ENCODE data around the gene NETO2. TPM values are rescaled to one million over a fixed set of nuclear protein-coding genes. Genes with fewer than 3 reads are reported as not detected.

Gene NETO2
- total and polyA plus RNA-seq, 9 of the 15 experiments (the other 6 are each of a cell fraction or from before 2014, with no cell fraction given) = 4.1 to 37.0 (median 22.2) TPM

DNA sequence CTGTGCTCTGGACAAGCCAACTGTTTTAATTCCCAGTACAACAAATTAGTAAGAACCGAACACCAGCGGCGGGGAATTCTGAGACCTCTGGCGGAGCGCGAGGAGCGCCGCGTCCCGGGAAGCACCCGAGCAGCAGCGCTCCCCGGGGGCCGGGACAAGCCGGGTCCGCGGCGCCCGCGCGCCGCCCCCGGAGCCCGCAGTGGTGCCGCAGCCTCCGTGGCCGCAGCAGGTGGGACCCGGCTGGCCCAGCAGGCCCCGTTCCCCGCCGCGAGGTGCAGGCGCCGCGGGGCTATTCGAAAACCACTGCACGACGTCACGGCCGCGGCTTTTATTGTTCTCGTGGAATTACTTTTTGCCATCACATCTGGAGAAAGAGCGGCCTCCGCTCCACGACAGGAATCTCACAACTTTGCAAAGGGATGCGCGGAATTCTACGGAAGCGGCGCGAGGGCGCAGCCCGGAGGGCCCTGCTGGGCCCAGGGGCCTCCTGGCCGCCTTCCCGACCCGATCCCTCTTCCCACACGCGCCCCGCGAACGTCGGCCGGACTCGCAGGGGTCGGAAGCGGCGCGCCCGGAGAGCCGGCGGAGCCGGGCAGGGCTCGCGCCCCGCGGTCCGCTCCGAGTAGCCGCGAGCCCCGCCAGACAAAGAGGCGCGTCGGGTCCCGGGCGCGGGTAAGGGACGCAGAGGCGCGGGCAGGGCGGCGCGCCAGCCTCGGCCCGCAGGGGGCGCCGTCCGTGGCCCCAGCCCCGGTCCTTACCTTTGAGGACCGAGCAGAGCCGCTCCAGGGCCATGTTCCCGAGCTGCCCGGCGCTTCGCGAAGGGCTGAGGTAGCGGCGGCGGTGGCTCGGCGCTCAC lies 696 bp downstream of the NETO2 start (continued):
- TF ChIP-seq, protein P1, sequence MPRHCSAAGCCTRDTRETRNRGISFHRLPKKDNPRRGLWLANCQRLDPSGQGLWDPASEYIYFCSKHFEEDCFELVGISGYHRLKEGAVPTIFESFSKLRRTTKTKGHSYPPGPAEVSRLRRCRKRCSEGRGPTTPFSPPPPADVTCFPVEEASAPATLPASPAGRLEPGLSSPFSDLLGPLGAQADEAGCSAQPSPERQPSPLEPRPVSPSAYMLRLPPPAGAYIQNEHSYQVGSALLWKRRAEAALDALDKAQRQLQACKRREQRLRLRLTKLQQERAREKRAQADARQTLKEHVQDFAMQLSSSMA (CRISPR knock-in tag; IDR thresholded peaks at IDR 0.05) = no peak
- no peak for TF ChIP-seq HIVEP1 (CRISPR knock-in tag; IDR thresholded peaks at IDR 0.05)

DNA sequence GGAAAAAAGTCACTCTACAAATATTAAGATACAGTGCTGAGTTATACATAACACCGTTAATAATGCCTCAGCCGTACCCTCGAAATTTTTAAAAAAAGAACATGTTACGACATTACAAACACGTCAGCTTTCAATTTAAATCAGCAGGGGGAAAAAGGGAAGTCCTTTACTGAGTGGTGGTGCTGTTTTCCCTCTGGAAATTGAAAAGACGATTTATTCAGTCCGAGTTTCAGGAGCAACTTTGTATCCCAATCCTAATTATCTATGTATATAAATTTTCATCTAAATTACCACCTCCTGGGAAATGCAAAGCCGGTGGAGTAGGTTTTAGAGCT lies 1.3 kb downstream of the NETO2 start:
- Histone ChIP-seq H3K4me3 (peak overlapping the region; percentile 64), H3K9ac (ENCODE audit: insufficient read depth in 1 of 2, low read depth in 2 of 2, low read length in 2 of 2) (peak overlapping the region; percentile 71 to 98), H3K9me3 (replicated peaks; ENCODE audit: control insufficient read depth, insufficient read depth, low read depth, low read length) (0 out of 2 replicates have a peak, but pooled peaks cover 2% of the 10 kb centered on the region), H3K36me3 (ENCODE audit: control insufficient read depth, insufficient read depth, low read length) (peaks cover 8% of the 10 kb centered on the region; the same call in 1 of the 3 replicates), H3K4me2 (ENCODE audit: insufficient read depth, low read length) (peak overlapping the region; percentile 86), H3K4me1 (replicated peaks in 1 of 2; ENCODE audit: control insufficient read depth in 2 of 2, insufficient read depth in 2 of 2, low read length in 2 of 2) (peaks cover 12 to 21% of the 10 kb centered on the region in 2 experiments; a peak in 4 of 5 replicates), H4K20me1 (replicated peaks; ENCODE audit: control insufficient read depth, insufficient read depth, low read length) (peaks cover 5% of the 10 kb centered on the region), H3K79me2 (ENCODE audit: control insufficient read depth, insufficient read depth, low read length) (peaks cover 60% of the 10 kb centered on the region), H3K9me1 (ENCODE audit: control insufficient read depth, insufficient read depth, low read length) (no peaks in the 10 kb centered on the region), H3K27ac (ENCODE audit: extremely low read depth, low read depth, low read length) (peak overlapping the region; percentile 81; the same call in 2 of the 3 replicates), H3K27me3 (ENCODE audit: control insufficient read depth in 2 of 2, insufficient read depth in 2 of 2, low read length in 2 of 2) (no peaks in the 10 kb centered on the region), H2AFZ (ENCODE audit: low read depth, low read length) (peak overlapping the region; percentile 87)
- under 1% methylated on average over 8 of the region's 8 CpGs for WGBS (ENCODE audit: insufficient coverage, low coverage, missing lambda C conversion rate)
- in situ Hi-C loops (cut with MboI) = no loop called here
- BruUV-seq (replicated peaks) = no TSS peak
- intact Hi-C loops (cut with micrococcal nuclease) = loop anchor here (1.0 to 5.0 kb wide), 3 partner anchors 320 to 1014 kb away; partner anchors contain the start of genes ITFG1 and PHKB
- ChIA-PET POLR2A (interaction anchor here (0.6 kb wide), 1 partner anchor 38 kb away, joined by 3 read pairs; no protein-coding TSS in a partner anchor), CTCF (ENCODE audit: low intra/inter-chr PET ratio) (interaction anchor here (1.8 to 2.0 kb wide), 2 partner anchors 20 to 1014 kb away, joined by 4 to 6 read pairs; no protein-coding TSS in a partner anchor)
- DNase-seq (ENCODE audit: extremely low read depth in 1 of 4, low spot score in 3 of 4) = no peak
- ATAC-seq = no peak
- FAIRE-seq = no peak
- TF ChIP-seq SIX5 (IDR thresholded peaks at IDR 0.05; ENCODE audit: borderline replicate concordance in 1 of 2, insufficient read depth in 1 of 2, low read depth in 1 of 2, low read length in 2 of 2) (no peak), RFX1 (IDR thresholded peaks at IDR 0.05) (0 out of 2 replicates have a peak, but pooled peaks have one; percentile 3), BHLHE40 (IDR thresholded peaks at IDR 0.05; ENCODE audit: low read length) (no peak), SPI1 (IDR thresholded peaks at IDR 0.05; ENCODE audit: borderline replicate concordance, low read depth, low read length) (peak; percentile 91)
- TF ChIP-seq, protein P2, sequence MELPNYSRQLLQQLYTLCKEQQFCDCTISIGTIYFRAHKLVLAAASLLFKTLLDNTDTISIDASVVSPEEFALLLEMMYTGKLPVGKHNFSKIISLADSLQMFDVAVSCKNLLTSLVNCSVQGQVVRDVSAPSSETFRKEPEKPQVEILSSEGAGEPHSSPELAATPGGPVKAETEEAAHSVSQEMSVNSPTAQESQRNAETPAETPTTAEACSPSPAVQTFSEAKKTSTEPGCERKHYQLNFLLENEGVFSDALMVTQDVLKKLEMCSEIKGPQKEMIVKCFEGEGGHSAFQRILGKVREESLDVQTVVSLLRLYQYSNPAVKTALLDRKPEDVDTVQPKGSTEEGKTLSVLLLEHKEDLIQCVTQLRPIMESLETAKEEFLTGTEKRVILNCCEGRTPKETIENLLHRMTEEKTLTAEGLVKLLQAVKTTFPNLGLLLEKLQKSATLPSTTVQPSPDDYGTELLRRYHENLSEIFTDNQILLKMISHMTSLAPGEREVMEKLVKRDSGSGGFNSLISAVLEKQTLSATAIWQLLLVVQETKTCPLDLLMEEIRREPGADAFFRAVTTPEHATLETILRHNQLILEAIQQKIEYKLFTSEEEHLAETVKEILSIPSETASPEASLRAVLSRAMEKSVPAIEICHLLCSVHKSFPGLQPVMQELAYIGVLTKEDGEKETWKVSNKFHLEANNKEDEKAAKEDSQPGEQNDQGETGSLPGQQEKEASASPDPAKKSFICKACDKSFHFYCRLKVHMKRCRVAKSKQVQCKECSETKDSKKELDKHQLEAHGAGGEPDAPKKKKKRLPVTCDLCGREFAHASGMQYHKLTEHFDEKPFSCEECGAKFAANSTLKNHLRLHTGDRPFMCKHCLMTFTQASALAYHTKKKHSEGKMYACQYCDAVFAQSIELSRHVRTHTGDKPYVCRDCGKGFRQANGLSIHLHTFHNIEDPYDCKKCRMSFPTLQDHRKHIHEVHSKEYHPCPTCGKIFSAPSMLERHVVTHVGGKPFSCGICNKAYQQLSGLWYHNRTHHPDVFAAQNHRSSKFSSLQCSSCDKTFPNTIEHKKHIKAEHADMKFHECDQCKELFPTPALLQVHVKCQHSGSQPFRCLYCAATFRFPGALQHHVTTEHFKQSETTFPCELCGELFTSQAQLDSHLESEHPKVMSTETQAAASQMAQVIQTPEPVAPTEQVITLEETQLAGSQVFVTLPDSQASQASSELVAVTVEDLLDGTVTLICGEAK (IDR thresholded peaks at IDR 0.05) = 0 out of 2 replicates have a peak, but pooled peaks have one; percentile 2
- TF ChIP-seq, protein P2 (CRISPR knock-in tag; IDR thresholded peaks at IDR 0.05) = no peak
